ENCODE data around the gene MED26. TPM values are rescaled to one million over a fixed set of nuclear protein-coding genes. Genes with fewer than 3 reads are reported as not detected.

MED26 gene
- total and polyA plus RNA-seq, 2 experiments from 2014 or later: 7.4 to 15.4 TPM

- peaks cover 71% of the 10 kb centered on the region for H3K4me1 Mint-ChIP-seq
These were observed 38.1 kb downstream of the MED26 start for GRCh38 chr19:16589917-16590316.

More at GRCh38 chr19:16589917-16590316, 38.1 kb downstream of the MED26 start:
- peaks cover 100% of the 10 kb centered on the region for H3K79me2 ChIP-seq (replicated peaks; ENCODE audit: insufficient read depth)
- Mint-ChIP-seq H3K4me3 (no peak overlapping the region), H3K9me3 (no peaks in the 10 kb centered on the region), H3K27me3 (ENCODE audit: insufficient read depth, low read depth, poor library complexity) (peaks cover 5% of the 10 kb centered on the region), H3K27ac (no peak overlapping the region), H3K36me3 (ENCODE audit: low read depth) (no peaks in the 10 kb centered on the region; the same call in 2 of the 3 replicates)
- H3F3A ChIP-seq (replicated peaks; ENCODE audit: low read depth): no peaks in the 10 kb centered on the region
- H3K36me3 ChIP-seq (ENCODE audit: insufficient read depth): no peaks in the 10 kb centered on the region
- ATAC-seq (no peak), DNase-seq (ENCODE audit: low spot score) (no peak)
- peaks cover 38% of the 10 kb centered on the region for H3K4me1 ChIP-seq (ENCODE audit: insufficient read depth)
- H3K4me3 ChIP-seq: no peak overlapping the region
- H4K20me1 ChIP-seq (replicated peaks; ENCODE audit: insufficient read depth): peaks cover 45% of the 10 kb centered on the region
- TF ChIP-seq CTCF (conservative IDR thresholded peaks at IDR 0.05; ENCODE audit: low read depth in 2 of 2): no peak
- no peak for TF ChIP-seq ZNF462 (CRISPR knock-in tag; IDR thresholded peaks at IDR 0.05)
- no peak for TF ChIP-seq ZNF114 (CRISPR knock-in tag; IDR thresholded peaks at IDR 0.05)
- TF ChIP-seq NANOG (IDR thresholded peaks at IDR 0.05; ENCODE audit: borderline replicate concordance): no peak
- TF ChIP-seq CREB1 (CRISPR knock-in tag; IDR thresholded peaks at IDR 0.05; ENCODE audit: low read depth): no peak
- TF ChIP-seq STAT1 (IDR thresholded peaks at IDR 0.05; ENCODE audit: unreplicated experiment): no peak
- TF ChIP-seq POLR2AphosphoS5 (IDR thresholded peaks at IDR 0.05; ENCODE audit: low read depth): no peak
- no peak for TF ChIP-seq ETS1 (IDR thresholded peaks at IDR 0.05)
- TF ChIP-seq ZNF331 (CRISPR knock-in tag; IDR thresholded peaks at IDR 0.05; ENCODE audit: low read depth): no peak
- TF ChIP-seq EZH2 (IDR thresholded peaks at IDR 0.05; ENCODE audit: low read depth, unreplicated experiment): no peak
- H3K27me3 ChIP-seq (ENCODE audit: insufficient read depth): no peaks in the 10 kb centered on the region
- H2AFZ ChIP-seq: no peak overlapping the region
- no peak overlapping the region for H3K27ac ChIP-seq (ENCODE audit: low read depth)
- H3K4me2 ChIP-seq: no peak overlapping the region
- no peaks in the 10 kb centered on the region for H3K9me2 ChIP-seq (ENCODE audit: insufficient read depth)
